Stimulated activated CD4-positive, alpha-beta T cell treated with anti-CD3 and anti-CD28 coated beads, Interleukin-15, amount 100 ng/mL, for 48 hours (primary cell): Measurements from ENCODE around the gene ALG8.
A peak's percentile ranks its signal among the peaks of the same experiment; 100 is the strongest.
"Not testable (repeated sequence)": the region's sequence is repeated elsewhere in the genome, so short reads cannot be mapped to it uniquely, and the experiment has no call there.

Source experiments
- DNase-seq, 2 donors: peaks; one replicate each; pipeline ENCODE4 v3.0.0-alpha.2; 2020; ENCODE audit warnings: low read depth in 2 of 2

The ALG8 gene

DNA sequence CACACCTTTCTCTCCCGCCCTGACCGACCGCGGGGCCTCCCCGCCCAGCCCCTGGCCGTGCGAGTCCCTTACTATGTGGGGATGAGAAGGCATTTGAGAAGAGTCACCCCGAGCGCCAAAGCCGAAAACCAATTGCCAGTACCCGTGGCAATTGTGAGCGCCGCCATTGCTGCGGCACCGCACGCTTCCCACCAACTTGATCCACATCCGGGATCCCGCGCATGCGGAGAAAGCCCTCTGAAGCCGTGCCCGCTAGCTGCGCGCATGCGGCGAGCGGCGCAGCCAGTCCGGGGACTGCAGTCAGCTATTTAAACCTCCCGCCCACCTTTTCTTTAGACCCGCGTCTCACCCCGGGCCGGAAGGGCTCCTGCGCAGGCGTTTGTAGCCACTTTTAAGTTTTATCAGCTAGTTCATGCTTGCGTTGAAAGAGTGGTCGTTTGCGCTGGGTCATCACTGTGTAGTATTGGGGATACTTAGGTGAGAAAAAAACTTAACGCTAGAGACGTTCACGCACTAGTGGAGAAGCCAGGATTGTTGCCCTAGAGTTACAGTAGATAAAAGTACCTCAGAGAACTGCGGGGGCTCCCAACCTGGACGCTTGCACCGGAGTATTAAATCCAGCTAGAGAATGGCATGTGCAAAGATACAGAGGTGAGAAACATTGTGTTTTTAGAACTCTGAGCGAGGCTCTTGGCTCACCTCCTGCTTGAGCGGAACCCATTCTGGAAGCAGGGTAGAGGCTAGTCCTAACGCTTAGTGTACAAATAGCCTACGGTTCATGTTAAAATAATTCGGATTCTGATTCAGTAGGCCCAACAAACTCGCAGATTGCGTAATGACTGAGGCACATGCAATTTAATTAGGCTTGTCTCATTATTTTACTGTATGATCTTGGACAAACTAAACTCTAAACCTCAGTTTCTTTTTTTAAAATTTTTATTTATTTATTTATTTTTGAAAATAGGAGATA lies at the start of gene ALG8:
ALG8 (minus strand) TSS at position 205 of the 970 bp plus-strand sequence; CDS start at position 167, 38 bp downstream.
- peak; percentile 94 to 95 for DNase-seq

DNA sequence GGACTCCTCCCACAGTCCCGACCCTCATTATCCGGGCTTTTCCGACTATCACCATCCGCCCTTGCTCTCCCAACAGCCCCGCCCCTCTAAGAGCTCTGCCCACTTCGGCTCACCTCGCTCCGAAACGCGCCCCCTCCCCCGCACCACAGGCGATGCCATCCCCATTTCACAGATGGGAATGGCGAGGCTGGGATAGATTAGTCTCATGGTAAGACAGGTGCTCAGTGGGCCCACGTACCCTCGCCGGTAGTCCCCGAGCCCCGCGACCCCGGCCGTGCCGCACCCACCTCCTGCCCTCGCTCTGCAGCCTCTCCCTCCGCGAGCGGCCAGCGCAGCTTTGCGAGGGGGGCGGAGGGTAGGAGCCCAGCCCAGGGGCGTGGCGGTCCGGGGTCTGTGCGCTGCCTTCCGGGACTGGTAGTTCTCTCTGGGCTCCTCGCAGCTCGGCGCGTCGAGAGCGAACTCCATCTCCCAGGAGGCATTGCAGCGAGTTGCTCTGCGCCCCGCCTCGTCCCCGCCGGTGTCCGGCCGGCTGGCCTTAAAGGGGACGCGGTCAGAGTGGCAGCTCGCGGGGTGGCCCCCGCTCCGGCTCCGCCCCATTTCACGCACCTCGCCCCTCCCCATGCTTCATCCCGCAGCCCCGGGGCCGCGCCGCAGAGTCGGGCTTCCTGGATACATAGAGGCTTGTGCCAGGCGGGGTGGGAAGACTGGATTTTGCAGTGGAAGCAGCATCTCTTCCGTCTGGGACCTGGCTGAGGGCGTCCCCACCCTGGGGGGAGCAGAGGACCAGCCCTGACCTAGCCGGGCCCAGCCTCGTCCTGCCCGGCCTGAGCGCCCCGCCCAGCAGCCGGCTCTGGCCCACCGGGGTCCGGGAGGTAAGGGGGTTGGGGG lies 49.1 kb upstream of the ALG8 start, which contains the start of the genes KCTD21 and USP35:
KCTD21 (minus strand) TSS at position 341 of the 888 bp plus-strand sequence. CDS start 14,072 bp downstream, outside the sequence.
USP35 (plus strand) TSS at position 634 of the 888 bp plus-strand sequence. CDS start 7,327 bp downstream, outside the sequence.
- DNase-seq, result peak; percentile 88 to 93

DNA sequence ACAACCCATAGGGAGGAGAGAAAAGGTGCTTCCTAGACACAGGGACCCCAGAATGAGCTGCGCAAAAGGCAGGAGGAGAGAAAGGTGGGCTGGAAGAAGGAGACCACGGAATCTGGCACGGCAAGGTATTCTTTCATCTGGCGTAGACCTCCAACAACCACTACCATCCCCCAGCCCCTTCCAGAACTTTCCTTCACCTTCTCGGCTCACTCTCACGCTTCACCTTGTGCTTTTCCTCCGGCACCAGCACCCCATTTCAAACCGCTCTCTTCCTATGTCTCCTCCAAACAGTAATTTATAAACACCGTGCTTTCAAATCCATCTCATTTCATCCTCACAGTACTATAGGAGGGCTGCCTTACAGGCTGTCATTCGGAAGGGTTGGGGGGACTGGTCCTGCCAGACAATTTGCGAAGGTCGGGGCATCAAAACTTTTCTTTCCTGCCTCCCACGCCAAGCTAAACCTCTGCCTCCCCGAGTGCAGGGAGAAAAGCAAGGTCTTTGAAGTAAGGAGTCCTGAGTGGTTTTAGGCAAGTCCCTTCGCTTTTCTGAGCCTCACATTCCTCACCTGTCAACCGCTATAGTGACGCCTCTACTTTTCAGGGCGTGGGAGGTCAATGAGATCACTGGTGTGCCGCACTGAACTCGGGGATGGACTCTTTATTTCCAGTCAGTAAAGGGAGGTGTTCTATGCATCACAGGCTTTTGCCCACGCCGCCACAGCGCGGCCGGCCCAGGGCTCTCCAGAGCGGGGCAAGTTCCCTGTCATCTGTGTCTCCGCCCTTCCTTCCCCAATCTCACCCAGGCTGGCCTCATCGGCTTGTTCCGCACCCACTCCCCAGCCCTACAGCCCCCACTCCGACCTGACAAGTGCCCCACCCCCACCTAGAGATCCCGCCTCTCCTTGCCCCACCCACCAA lies 48.2 kb upstream of the ALG8 start:
- peak; percentile 77 to 79 for DNase-seq

- no peak for DNase-seq
These were observed 41.8 kb upstream of the ALG8 start for GRCh38 chr11:78181185-78181584.

DNA sequence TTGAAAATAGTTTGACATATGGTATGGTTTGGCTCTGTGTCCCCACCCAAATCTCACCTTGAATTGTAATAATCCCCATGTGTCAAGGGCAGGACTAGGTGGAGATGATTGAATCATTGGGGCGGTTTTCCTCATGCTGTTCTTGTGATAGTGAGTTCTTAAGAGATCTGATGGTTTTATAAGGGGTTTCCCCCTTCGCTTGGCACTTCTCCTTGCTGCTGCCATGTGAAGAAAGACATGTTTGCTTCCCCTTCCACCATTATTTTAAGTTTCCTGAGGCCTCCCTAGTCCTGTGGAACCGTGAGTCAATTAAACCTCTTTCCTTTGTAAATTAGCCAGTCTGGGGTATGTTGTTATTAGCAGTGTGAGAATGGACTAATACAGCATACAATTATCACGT lies 41.3 kb upstream of the ALG8 start:
- no peak for DNase-seq

DNA sequence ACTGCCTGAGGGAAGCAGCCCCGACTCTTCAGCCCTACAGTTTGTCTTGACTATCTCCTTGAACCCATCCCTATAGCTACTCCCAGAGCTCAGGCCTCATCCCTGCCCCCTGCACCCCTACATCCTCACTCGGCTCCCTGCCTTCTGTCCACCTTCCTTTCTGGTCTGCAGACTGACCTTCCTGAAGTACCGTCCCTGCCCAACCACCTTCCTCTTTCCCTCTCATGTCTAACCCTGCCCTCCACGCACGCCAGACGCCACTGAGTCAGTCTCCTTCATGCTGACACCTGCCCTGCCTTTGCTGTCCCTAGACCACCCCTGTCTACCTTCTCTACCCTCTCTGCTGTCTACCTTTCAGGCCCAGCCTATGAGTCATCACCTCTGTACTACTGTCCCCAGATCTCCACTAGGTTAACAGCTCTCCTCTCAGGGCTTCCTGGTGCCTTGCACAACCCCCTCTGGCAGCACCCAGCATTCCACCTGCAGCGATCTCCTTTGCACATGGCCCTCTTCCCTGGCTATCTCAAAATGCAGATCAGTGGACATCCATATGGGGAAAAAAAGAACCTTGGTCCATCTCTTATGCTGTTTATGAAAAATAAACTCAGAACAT lies 40.1 kb upstream of the ALG8 start:
- DNase-seq, result no peak

GRCh38 chr11:78177216-78177615 lies 37.8 kb upstream of the ALG8 start:
- no peak for DNase-seq

- DNase-seq, result no peak
These were observed 37.2 kb upstream of the ALG8 start for GRCh38 chr11:78176605-78177141.

GRCh38 chr11:78175862-78176261 lies 36.4 kb upstream of the ALG8 start:
- not testable (repeated sequence) for DNase-seq

GRCh38 chr11:78171951-78172350 lies 32.5 kb upstream of the ALG8 start:
- DNase-seq, result no peak

DNA sequence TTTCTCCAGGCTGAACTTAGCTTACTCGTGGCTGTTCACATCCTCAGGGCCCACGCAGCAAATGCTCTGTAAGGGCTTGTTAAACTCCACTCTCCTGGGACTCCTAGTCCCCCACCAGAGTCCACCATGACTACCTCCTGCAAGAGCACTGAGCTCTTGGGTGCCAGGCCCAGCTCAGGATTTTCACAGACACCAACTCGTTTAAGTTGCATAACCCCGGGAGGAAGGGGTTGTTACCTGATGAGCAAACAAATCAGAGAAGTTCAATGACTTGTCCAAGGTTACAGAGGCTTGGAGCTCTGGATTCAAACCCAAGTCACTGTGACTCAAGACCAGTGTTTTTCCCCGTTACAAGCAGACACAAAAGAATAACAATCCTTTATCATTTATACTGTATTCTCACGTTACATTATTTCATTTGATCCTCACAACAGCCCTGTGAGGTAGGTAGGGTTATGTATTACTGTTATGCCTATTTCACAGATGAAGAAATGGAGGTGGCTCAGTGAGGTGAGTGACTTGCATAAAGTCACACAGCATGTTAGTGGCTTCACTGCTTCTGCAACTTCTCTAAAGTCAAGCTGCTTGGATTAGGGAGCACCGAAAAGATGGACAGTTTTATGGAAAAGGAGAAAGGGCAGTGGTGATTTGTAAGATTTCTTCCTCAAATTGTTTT lies 31.6 kb upstream of the ALG8 start:
- no peak for DNase-seq

- DNase-seq, result no peak
These were observed 31.0 kb upstream of the ALG8 start for GRCh38 chr11:78170413-78170812.

DNA sequence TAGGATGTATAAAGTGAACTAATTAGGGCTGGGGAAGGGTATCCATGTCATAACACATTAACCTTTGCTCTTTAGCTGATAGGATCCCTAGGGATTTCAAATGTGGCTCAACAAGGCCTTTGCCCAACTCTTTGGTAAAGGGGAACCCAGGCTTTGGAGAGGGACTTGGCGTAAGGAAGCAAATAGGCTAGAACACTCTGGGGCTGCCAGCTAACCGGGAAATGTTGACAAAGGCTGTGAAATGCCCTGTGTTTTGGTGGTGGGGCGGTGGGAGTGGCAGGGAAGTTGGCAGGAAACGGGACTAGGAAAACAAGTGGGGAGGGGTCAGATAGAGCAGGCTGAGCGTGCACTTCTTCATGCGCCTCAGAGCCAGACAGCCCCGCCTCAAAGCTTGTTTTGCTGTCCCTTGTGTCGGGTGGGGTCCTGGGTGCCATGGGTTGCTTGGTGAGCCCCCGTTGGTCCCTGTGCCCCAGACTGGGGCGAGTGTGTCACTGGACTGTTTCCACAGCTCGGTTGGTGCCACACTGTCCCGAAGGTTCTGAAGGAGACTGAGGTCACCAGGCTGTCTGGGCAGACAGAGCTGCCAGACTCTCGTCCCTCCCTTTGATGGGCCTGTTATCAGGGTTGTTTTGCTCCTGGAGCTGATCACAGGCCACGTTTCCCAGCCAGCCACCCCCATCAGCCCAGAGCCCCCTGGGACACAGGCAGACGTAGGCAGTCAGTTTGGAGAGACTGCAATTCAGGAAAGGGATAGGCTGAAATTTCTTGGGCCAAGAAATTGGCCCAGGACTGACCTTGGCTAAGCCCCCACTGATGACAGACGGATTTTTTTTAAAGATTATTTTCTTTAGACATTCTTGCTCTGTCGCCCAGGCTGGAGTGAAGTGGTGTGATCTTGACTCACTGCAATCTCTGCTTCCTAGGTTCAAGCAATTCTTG lies 29.4 kb upstream of the ALG8 start:
- DNase-seq, result no peak

GRCh38 chr11:78166855-78167469 lies 27.5 kb upstream of the ALG8 start:
- DNase-seq, result no peak

GRCh38 chr11:78164471-78164870 lies 25.0 kb upstream of the ALG8 start:
- DNase-seq, result no peak

GRCh38 chr11:78163828-78164227 lies 24.4 kb upstream of the ALG8 start:
- no peak for DNase-seq

DNA sequence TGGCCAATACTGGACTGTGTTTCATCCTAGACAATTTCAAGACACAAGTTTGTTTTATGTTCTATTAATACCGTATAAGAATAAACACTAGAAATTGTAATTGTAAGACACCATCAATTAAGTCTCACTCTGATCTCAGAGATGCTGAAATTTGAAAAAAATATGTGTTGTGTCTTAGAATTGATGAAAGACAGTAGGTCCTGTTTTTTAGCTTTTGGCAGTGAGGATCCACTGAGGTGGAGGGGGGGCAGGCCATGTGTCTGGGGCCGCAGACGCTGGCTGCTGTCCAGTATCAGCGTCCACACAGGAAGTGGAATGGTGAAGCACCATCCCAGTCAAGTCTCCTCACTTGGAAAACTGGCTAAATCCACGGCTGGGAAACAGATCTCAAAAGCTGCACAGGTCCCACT lies 22.5 kb upstream of the ALG8 start:
- DNase-seq, result no peak

GRCh38 chr11:78161346-78161745 lies 21.9 kb upstream of the ALG8 start:
- no peak for DNase-seq
